ENCODE data around the gene F12. TPM values are rescaled to one million over a fixed set of nuclear protein-coding genes. Genes with fewer than 3 reads are reported as not detected.

F12 gene
- not detected for total RNA-seq
- long read RNA-seq = 0 reads

DNA sequence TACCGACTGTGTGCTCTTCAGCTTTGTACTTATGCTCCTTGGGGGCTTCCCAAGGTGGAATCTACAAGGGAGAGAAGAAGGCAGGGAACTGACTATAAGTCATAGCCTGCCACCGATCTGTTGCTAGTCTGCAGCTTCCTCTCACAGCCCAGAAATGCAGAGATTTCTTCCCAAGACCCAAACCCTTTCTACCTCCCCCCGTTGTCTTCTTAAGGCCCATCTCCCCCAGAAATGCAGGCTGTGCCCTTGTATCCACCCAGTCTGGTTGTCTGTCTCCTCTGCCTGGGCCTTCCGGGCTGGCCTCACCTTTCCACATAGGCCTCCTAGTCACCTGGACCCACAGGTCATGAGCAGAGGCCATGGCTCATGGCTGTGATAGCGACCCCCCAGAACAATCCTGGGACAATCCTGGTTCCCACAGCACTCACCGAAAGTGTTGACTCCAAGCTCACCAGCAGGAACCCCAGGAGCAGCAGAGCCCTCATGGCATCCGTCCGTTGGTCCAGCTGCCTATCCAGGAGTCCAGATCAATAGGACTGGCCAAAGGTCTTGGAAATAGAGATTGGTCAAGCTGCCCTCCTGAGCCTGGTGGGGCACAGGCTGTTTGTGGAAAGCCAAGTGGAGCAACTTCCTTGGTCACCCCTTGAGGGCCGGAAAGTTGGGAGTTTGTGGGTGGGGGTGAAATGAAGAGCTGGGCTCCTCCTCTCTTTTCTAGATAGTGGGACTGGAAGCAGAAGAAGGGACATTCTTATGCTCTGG lies at the start of gene F12:
TSS of gene F12 (minus strand) at position 522 of the 759 bp plus-strand sequence. CDS start at position 485, 37 bp downstream.
- DNase-seq (no peak), ATAC-seq (no peak)
- intact Hi-C loops (cut with micrococcal nuclease) = no loop called here

DNA sequence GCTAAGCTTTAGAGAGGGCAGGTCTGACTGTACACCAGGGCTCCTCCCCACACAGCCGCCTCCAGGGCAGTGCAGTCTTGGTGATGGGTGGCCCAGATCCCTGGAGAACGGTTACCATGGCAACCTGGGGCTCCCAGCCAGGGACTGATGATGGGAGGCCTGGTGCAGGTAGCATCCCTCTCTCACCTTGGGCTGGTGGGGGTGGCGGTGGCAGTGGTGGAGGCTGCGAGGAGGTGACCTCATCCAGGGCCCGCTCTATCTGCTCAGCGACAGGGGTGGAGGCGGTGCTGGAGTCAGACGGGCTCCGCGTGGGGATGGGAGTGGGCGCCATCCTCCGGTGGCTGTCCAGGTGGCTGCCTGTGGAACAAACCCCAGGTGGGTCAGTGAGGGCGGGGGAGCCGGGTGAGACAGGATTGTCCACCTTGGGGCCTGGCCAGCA lies 49.6 kb upstream of the F12 start:
- DNase-seq = no peak
- no peak for ATAC-seq
- intact Hi-C loops (cut with micrococcal nuclease) = no loop called here

DNA sequence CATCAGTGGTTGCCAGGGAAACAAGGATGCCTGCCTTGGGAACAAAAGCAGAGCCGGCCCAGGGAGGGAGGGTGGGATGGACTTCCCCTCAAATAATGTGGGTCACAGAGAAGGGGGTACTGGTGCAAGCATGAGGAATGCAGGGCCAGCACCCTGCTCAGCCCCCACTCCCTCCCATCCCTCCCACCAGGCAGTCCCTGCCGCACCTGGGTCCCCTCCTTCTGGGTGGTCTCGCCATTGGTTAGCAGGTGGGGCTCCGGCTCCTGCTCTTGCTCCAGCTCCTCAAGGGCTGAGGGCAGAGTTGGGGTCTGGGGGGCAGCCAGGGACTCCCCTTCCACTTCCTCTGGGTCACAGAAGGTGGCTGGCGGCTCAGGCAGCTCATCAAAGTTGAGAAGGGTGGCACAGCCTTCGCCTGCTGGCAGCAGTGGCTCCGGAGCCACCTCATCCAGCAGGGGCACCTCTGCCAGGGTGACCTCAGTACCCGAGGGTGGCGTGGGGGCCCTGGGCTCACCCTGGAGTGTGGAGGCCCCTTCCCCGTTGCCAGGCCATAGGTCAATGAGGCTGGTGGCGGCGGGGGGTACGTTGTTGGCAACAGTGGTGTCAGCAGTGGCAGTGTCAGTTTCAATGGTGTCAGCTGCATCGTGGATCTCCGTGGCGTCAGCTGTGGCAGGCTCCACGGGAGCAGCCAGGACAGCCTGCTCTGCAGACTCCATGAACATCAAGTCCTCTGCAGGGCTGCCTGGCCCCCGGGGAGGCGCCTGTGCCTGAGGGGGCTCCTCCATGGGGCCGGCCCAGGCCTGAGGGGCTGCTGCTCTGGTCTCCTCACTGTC lies 48.7 kb upstream of the F12 start:
- no peak for DNase-seq
- ATAC-seq = no peak
- intact Hi-C loops (cut with micrococcal nuclease) = no loop called here

DNA sequence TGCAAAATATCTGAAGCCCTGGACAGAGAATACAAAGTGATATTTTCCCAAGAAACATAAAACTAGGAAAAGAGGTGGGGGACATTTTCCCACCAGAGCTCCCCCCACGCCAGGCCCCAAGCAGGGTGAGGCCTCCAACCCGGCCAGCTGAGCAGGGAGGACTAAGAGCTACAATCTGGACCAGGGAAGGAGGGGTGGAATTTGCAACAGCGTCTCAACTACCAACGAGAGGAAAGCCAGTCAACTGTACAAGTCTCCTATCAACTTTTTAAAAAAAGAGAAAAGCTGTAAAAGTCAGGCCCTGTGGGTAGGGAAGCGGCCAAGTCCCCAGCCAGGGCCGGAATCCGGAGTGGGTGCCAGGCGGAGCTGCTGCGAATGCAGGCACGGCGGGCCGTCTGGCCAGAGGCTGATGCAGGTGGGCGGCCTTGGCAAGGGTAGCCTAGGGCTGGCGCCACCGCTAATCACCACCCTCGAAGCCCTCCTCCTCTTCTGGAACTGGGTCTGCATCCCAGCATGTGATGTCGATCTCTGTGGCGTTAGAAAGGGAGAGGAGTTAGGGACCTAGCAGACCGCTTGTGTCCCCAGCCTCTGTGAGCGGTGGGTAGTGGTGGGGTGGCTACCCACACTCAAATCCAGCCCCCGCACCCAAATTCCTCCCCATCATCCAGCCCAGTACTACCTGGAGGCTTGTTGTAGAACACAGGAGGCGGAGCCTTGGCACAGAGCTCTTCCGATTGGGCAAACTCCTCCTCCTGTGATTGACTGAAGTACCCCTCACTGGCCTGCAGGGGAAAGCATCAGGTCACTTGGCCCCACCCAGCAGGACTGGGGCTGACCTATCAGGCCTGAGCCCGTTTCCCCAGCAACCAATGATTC lies 47.9 kb upstream of the F12 start:
- intact Hi-C loops (cut with micrococcal nuclease) = no loop called here
- DNase-seq = peak; percentile 80
- ATAC-seq = peak; percentile 34

DNA sequence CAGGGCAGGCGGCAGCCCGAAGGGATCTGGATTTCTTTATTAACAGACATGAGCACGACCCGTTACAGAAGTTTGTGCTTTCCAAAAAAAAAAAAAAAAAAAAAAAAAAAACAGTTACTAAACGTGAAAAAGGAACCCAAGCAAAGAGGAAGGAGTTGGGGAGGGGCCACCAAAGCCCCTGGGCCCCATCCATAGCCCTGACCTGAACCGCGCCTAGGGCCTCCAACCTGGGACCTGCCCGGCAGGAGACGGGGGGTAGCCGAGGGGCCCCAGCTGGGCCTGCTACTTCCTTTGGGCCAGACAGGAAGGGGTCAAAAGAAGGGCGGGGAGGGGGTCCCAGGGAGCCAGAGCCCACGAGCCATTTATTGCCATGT lies 47.2 kb upstream of the F12 start:
- intact Hi-C loops (cut with micrococcal nuclease) = no loop called here
- DNase-seq (no peak), ATAC-seq (no peak)

DNA sequence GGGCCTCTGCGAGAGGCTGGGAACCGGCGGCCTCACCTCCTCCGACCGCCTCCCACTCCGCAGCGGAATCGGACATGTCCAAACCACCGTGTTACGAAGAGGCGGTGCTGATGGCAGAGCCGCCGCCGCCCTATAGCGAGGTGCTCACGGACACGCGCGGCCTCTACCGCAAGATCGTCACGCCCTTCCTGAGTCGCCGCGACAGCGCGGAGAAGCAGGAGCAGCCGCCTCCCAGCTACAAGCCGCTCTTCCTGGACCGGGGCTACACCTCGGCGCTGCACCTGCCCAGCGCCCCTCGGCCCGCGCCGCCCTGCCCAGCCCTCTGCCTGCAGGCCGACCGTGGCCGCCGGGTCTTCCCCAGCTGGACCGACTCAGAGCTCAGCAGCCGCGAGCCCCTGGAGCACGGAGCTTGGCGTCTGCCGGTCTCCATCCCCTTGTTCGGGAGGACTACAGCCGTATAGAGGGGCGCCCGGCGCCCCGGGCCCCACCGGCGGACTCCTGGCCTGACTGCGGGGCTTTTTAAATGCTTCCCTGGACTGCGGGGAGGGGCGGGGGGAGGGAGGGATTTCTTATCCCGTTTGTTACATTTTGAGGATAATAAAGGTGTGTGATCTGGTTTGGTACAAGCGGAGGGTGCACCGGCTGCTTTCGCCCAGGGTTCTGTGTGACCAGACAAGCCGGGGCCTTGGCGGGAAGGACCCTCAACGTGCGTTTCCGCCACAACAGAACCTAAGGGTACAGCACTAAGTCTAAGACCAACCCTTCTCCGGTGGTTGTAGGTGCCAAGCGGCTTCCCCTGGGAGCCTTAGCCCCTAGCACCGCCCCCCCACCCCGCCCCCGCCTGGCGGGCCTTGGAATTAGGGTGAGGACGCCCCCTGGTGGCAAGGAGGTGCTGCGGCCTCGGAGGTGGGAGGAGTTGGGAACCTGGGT lies 46.6 kb upstream of the F12 start:
- DNase-seq (peak; percentile 95), ATAC-seq (peak; percentile 72)
- intact Hi-C loops (cut with micrococcal nuclease) = no loop called here

DNA sequence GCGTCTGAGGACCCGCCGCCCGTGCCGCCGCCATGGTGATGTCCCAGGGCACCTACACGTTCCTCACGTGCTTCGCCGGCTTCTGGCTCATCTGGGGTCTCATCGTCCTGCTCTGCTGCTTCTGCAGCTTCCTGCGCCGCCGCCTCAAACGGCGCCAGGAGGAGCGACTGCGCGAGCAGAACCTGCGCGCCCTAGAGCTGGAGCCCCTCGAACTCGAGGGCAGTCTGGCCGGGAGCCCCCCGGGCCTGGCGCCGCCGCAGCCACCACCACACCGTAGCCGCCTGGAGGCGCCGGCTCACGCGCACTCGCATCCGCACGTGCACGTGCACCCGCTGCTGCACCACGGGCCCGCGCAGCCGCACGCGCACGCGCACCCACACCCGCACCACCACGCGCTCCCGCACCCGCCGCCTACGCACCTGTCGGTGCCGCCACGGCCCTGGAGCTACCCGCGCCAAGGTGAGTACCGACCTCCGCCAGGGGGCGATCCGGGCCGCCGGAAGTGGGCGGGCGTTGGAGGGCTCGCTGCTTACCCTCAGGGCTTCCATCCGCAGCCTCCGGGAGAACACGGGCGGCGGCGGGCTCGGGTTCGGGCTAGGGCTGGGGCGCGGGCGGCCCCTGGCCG lies 45.8 kb upstream of the F12 start:
- intact Hi-C loops (cut with micrococcal nuclease) = no loop called here
- peak; percentile 87 for DNase-seq
- peak; percentile 67 for ATAC-seq

DNA sequence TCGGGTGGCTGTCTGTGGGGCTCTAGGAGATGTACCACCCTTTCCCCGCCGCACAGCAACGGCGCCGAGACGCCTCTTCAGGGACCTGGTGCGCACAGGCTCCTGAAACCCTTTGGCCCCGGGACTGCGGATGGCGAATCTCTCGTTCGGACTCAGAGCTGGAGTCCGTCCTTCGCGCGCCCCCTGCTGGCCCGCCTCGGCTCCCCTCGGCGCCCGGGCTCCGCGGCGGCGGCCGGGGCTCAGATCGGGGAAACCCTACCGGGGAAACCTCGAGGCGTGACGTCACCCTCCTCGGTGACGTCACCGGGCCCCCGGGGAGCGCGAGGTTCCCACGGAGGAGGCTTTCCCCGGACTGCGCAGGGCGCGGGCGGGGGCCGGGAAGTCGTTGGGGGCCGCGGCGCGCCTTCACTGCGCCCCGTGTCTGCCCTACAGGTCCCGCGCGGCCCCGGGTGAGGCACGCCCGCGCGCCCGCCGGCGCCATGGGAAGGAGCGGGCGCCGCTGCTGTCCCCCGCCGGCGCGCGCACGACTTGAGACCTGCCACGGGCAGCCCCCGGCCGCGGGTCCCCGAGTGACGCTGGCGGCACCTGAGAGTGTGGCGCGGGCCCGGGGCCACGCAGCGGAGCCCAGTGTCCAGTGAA lies 45.2 kb upstream of the F12 start:
- intact Hi-C loops (cut with micrococcal nuclease) = loop anchor here (5.0 kb wide), 1 partner anchor 62 kb away; no protein-coding TSS in a partner anchor
- ATAC-seq (peak; percentile 73), DNase-seq (peak; percentile 95)

DNA sequence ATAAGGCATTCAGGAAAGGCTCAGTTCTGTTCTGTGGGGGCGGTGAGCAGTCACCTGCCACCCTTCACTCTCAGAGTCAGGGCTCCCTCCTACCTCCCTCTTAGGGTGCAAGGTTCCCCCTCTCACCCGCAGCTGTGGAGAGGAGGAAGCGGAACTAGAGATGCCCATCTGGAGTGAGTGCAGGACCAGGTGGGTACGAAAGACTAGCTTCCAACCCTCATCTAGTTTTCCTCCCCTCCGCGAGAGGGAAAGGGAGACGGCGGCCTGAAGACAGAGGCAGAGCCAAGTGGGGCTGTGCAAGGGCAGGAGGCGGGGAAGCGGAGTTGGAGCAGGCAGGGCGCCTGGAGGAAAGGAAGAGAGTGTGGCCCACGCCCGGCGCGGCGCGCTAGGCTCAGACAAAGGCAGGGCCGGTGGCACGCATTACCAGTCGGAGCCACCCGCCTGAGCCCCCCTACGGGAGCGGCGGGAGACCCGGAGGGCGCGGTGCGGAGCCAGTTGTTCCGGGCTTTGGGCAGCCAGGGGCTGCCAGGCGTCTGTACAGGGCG lies 44.6 kb upstream of the F12 start:
- intact Hi-C loops (cut with micrococcal nuclease) = loop anchor here (5.0 kb wide), 1 partner anchor 62 kb away; no protein-coding TSS in a partner anchor
- peak; percentile 63 for DNase-seq
- peak; percentile 6 for ATAC-seq

DNA sequence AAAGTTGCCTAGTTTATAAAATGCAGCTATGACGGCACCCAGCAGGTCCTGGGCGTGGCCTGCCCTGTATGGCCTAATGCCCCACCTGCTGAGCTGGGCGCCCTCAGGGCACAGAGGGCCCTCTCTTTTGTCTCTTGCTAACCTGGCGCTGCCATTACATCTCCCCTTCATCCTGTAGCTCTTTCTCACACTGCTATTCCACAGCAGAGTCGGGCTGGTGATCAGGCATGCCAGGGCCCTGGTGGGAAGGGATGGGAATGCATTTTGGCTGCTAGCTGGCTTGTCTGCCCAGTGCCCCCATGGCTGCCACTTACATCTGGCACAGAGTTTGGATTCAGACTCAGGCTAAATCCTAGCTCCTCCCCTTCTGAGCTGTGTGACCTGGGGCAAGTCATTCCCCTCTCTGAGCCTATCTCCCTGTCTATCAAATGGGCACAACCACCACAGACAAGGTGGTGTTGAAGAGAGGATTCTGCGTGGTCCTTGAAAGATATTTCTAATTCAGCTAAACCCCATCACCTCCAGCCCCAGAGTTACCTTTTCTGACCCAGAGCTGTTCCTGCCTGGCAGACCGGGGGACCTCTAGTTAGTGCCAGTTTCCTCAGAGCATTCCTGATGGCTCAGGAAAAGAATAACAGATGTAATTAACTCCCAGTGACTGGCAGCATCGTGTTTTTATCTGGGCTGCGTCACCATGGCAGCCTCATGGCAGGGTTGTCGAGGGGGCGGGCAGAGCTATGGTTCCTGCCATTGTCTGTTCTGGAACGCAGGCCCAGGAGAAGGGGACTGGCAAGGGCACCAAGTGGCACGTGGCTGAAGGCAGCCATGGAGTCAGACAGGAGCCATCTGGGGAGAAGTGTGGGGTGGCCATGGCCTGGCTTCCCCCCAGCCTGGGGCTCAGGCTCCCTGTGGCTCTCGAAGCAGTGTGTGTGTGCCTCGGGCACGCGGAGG lies 43.6 kb upstream of the F12 start:
- intact Hi-C loops (cut with micrococcal nuclease) = loop anchor here (5.0 kb wide), 1 partner anchor 61 kb away; no protein-coding TSS in a partner anchor
- DNase-seq = no peak
- no peak for ATAC-seq

DNA sequence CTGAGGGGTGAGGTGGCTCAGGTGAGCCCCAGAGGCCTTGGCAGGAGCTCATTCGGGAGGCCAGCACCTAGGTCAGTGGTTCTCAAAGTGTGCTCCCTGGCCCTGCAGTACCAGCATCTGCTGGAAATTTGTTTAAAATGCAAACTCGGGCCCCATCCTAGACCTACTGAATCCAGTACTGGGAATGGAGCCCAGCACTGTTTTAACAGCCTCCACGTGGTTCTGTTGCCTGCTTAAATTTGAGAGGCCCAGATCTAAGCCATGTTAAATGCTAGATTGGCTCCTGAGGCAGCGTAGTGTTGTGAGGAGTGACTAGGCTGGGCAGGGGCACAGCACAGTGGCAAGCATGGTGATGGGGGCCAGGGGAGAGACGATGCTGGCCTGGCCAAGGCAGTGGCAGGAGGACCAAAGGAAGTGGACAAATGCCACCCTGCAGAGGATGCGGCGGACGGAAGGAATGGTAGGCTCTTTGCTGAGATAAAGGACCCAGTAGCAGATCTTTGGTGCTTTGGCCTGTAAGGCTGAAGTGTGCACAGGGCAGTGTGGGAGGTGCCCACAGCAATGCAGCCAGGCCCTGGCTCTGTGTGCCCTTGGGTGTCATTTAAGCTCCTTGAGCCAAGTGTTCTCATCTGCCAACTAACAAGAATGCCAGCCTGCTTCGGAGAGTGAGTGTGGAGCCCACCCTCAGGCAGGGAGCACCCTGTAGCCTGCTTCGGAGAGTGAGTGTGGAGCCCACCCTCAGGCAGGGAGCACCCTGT lies 41.5 kb upstream of the F12 start:
- DNase-seq = no peak
- intact Hi-C loops (cut with micrococcal nuclease) = loop anchor here (5.0 kb wide), 1 partner anchor 59 kb away; no protein-coding TSS in a partner anchor
- ATAC-seq = no peak

DNA sequence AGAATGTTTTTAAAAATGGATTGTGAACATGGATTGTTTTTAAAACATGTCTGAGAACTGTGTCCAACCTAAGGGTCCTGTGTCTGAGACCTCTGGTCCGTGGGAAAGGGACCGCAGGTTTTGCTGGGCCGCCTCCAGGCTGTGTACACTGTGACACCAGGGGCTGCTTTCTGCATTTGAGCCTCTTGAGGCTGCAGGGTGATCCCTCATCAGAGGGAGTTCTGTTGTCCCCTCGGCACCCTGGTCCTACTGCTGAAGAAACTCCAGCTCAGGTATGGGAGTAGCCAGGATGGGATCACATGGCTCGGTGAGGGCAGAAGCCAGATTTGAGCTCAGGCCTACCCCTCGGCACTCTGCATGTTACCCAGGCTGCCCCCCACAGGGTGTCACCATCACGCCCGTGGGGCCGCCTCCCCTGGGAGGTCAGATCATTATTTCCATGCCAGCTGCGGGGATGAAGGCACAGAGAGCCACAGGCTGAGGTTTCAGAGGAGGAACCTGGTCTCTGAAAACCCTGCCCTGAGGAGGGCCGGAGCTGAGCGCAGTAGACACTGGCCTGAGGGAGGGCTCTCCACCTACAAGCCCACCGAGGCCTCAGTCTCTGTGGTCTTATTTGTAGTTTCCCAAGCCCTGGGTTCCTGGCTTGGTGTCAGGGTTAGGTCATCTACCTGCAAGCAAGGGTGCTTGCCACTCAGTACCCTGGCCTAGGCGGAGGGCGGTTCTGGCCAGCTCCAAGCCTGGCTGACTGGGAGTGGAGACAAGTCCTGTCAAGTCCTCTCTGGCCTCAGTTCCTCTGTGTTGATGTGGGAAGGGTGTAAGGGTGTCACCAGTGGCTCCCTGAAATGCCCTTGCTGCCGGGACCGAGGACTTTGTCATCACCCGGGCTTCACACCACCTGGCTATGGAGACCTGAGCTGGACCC lies 40.0 kb upstream of the F12 start:
- ATAC-seq (no peak), DNase-seq (no peak)
- intact Hi-C loops (cut with micrococcal nuclease) = loop anchor here (5.0 kb wide), 1 partner anchor 57 kb away; no protein-coding TSS in a partner anchor

DNA sequence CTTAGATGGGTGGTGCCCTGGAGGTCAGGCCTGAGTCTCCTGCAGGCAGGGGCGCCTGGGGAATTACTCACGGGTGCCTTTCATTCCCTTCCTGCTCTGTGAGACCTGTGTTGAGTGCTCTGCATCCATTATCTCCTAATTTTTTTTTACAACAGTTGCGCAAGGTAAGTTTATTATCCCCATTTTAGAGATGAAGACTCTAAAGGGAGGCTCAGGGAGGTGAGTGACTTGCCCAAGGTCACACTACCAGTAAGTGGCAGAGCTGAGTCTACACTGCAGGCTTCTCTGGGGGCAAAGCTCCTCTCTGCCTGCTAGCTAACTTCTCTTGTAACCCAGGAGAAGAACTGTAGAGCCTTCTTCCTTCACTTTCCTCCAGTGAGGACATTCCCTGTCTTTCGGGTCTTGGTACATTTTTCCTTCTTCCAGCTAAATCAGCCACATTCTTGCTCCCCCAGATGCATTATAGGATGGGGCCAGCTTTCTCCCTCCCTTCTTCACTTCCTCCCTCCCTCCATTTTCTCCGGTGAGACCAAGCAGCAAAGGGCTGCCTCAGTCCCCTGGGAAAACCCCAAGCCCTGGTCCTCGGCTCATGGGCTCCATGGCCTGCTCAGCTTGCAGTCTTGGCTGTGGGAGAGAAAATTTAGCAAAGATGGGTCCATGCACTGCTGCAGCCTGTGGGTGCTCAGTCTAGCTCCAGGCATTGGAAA lies 39.0 kb upstream of the F12 start:
- no peak for DNase-seq
- intact Hi-C loops (cut with micrococcal nuclease) = no loop called here
- no peak for ATAC-seq

Measured in left ventricle myocardium superior (tissue), 1 donor.